HG03135 (cell line): Measurements from ENCODE around the gene CDK11A.
A peak's percentile ranks its signal among the peaks of the same experiment; 100 is the strongest.
"Not testable (repeated sequence)": the region's sequence is repeated elsewhere in the genome, so short reads cannot be mapped to it uniquely, and the experiment has no call there.

Source experiments
- ATAC-seq: cut with Tn5 transposase; IDR thresholded peaks from one replicate; pipeline ENCODE4 v1.9.1; 2021; ENCODE audit warnings: mild to moderate bottlenecking, moderate library complexity; ENCODE audit not compliant: unreplicated experiment

The CDK11A gene

GRCh38 chr1:1726088-1726487, 1.9 kb upstream of the CDK11A start:
- not testable (repeated sequence) for ATAC-seq

- ATAC-seq: no peak
Observed at GRCh38 chr1:1721201-1721600, 3.0 kb downstream of the CDK11A start.

GRCh38 chr1:1715109-1715883, 8.9 kb downstream of the CDK11A start:
- ATAC-seq: not testable (repeated sequence)

- not testable (repeated sequence) for ATAC-seq
Observed at GRCh38 chr1:1707897-1708296, 16.3 kb downstream of the CDK11A start.

- not testable (repeated sequence) for ATAC-seq
Observed at GRCh38 chr1:1707241-1707640, 16.9 kb downstream of the CDK11A start.

- not testable (repeated sequence) for ATAC-seq
Observed at GRCh38 chr1:1705623-1706022, 18.5 kb downstream of the CDK11A start.

GRCh38 chr1:1704284-1704957, 19.7 kb downstream of the CDK11A start:
- ATAC-seq: not testable (repeated sequence)

GRCh38 chr1:1703796-1704195, 20.4 kb downstream of the CDK11A start:
- no peak for ATAC-seq

- not testable (repeated sequence) for ATAC-seq
Observed at GRCh38 chr1:1702506-1702905, 21.7 kb downstream of the CDK11A start.

GRCh38 chr1:1700557-1700956, 23.6 kb downstream of the CDK11A start:
- not testable (repeated sequence) for ATAC-seq

- not testable (repeated sequence) for ATAC-seq
Observed at GRCh38 chr1:1700067-1700466, 24.1 kb downstream of the CDK11A start.

- not testable (repeated sequence) for ATAC-seq
Observed at GRCh38 chr1:1699061-1699460, 25.1 kb downstream of the CDK11A start.

- not testable (repeated sequence) for ATAC-seq
Observed at GRCh38 chr1:1697358-1698183, 26.6 kb downstream of the CDK11A start.

- not testable (repeated sequence) for ATAC-seq
Observed at GRCh38 chr1:1696431-1697357, 27.5 kb downstream of the CDK11A start.

- peak; percentile 80 for ATAC-seq
Observed at GRCh38 chr1:1692714-1693647, 31.2 kb downstream of the CDK11A start, which contains the start of gene SLC35E2B. SLC35E2B (minus strand) TSS chr1:1692795; CDS start chr1:1676699, 16,096 bp downstream.

- peak; percentile 38 for ATAC-seq
Observed at GRCh38 chr1:1692324-1692713, 31.8 kb downstream of the CDK11A start.

- ATAC-seq: not testable (repeated sequence)
Observed at GRCh38 chr1:1691443-1691842, 32.7 kb downstream of the CDK11A start.

- ATAC-seq: not testable (repeated sequence)
Observed at GRCh38 chr1:1689526-1689925, 34.6 kb downstream of the CDK11A start.

GRCh38 chr1:1687846-1688245, 36.3 kb downstream of the CDK11A start:
- ATAC-seq: no peak
